SK-N-SH treated with all-trans-retinoic acid at 6 μM for 48 hours (cell line): ENCODE results near the gene LSR.

Experiments
- ATAC-seq: fragments of 200-7000 bp; cut with Tn5 transposase; 3 replicates; pipeline ENCODE4 v1.9.1; 2020; ENCODE audit warnings: mild to moderate bottlenecking, moderate library complexity
- ARNTL ChIP-seq: fragments of 450-650 bp; formaldehyde crosslinking; IDR thresholded peaks from 2 replicates; pipeline ENCODE4 v1.5.0; 2020; ENCODE audit warnings: low read depth, mild to moderate bottlenecking, moderate library complexity, borderline replicate concordance
- BACH2 ChIP-seq: fragments of 250-450 bp; sonication (Bioruptor Pico); IDR thresholded peaks from 2 replicates; pipeline ENCODE4 v1.9.0; 2021; ENCODE audit warnings: mild to moderate bottlenecking, borderline replicate concordance
- CSDC2 ChIP-seq: fragments of 250-450 bp; sonication (Bioruptor Pico); IDR thresholded peaks from 2 replicates; pipeline ENCODE4 v1.5.0; 2020; ENCODE audit warnings: mild to moderate bottlenecking, moderate library complexity
- ESRRG ChIP-seq: fragments of 250-450 bp; sonication (Bioruptor Pico); IDR thresholded peaks from 2 replicates; pipeline ENCODE4 v1.6.1; 2021; ENCODE audit warnings: mild to moderate bottlenecking
- GLIS3 ChIP-seq: fragments of 250-450 bp; sonication (Bioruptor Pico); IDR thresholded peaks from 2 replicates; pipeline ENCODE4 v1.5.0; 2020; ENCODE audit warnings: mild to moderate bottlenecking, moderate library complexity
- ISL1 ChIP-seq: fragments of 250-450 bp; sonication (Bioruptor Pico); IDR thresholded peaks from 2 replicates; pipeline ENCODE4 v2.1.2; 2022; ENCODE audit warnings: mild to moderate bottlenecking, moderate library complexity
- OSR1 ChIP-seq: fragments of 250-450 bp; sonication (Bioruptor Pico); IDR thresholded peaks from 2 replicates; pipeline ENCODE4 v1.8.0; 2022; ENCODE audit warnings: moderate library complexity, mild to moderate bottlenecking, inconsistent platforms
- PPARA ChIP-seq: fragments of 250-450 bp; sonication (Bioruptor Pico); IDR thresholded peaks from 2 replicates; pipeline ENCODE4 v1.5.0; 2020; ENCODE audit warnings: mild to moderate bottlenecking, borderline replicate concordance
- RARB ChIP-seq: fragments of 250-450 bp; sonication (Bioruptor Pico); IDR thresholded peaks from 2 replicates; pipeline ENCODE4 v1.8.0; 2021; ENCODE audit warnings: mild to moderate bottlenecking, moderate library complexity
- SNAI2 ChIP-seq: fragments of 250-450 bp; sonication (Bioruptor Pico); IDR thresholded peaks from 2 replicates; pipeline ENCODE4 v1.5.0; 2020; ENCODE audit warnings: mild to moderate bottlenecking, moderate library complexity
- TCF4 ChIP-seq: fragments of 250-450 bp; sonication (Bioruptor Pico); IDR thresholded peaks from 2 replicates; pipeline ENCODE4 v1.8.0; 2021; ENCODE audit warnings: mild to moderate bottlenecking, moderate library complexity, borderline replicate concordance
- TOX ChIP-seq: fragments of 250-450 bp; sonication (Bioruptor Pico); IDR thresholded peaks from 2 replicates; pipeline ENCODE4 v1.8.0; 2021; ENCODE audit warnings: mild to moderate bottlenecking, moderate library complexity, borderline replicate concordance
- ZC3H10 ChIP-seq: fragments of 250-450 bp; sonication (Bioruptor Pico); IDR thresholded peaks from 2 replicates; pipeline ENCODE4 v1.5.1; 2021; ENCODE audit warnings: mild to moderate bottlenecking, moderate library complexity
- ZFP3 ChIP-seq: fragments of 250-450 bp; sonication (Bioruptor Pico); IDR thresholded peaks from 2 replicates; pipeline ENCODE4 v1.5.0; 2020; ENCODE audit warnings: mild to moderate bottlenecking, moderate library complexity
- ZFP30 ChIP-seq: fragments of 450-650 bp; formaldehyde crosslinking; IDR thresholded peaks from 2 replicates; pipeline ENCODE4 v1.5.0; 2022; ENCODE audit warnings: mild to moderate bottlenecking, moderate library complexity
- ZNF565 ChIP-seq: fragments of 450-650 bp; formaldehyde crosslinking; conservative IDR thresholded peaks from 2 replicates; pipeline ENCODE4 v1.5.0; 2020; ENCODE audit warnings: low read depth, mild to moderate bottlenecking, moderate library complexity
- ZNF70 ChIP-seq: fragments of 450-650 bp; formaldehyde crosslinking; IDR thresholded peaks from 2 replicates; pipeline ENCODE4 v1.5.0; 2020; ENCODE audit warnings: mild to moderate bottlenecking, moderate library complexity
- ZNF8 ChIP-seq: fragments of 450-650 bp; formaldehyde crosslinking; IDR thresholded peaks from 2 replicates; pipeline ENCODE4 v1.5.0; 2020; ENCODE audit warnings: mild to moderate bottlenecking, moderate library complexity
- TF ChIP-seq, protein P1 (sequence below): fragments of 250-450 bp; sonication (Bioruptor Pico); IDR thresholded peaks from 2 replicates; pipeline ENCODE4 v1.8.0; 2021; ENCODE audit warnings: low read depth, mild to moderate bottlenecking, moderate library complexity, borderline replicate concordance
- TF ChIP-seq, protein P2 (sequence below): fragments of 250-450 bp; sonication (Bioruptor Pico); IDR thresholded peaks from 2 replicates; pipeline ENCODE4 v1.8.0; 2020; ENCODE audit warnings: mild to moderate bottlenecking, moderate library complexity, borderline replicate concordance
- TF ChIP-seq, protein P3 (sequence below): fragments of 250-450 bp; sonication (Bioruptor Pico); IDR thresholded peaks from 2 replicates; pipeline ENCODE4 v1.5.0; 2020; ENCODE audit warnings: mild to moderate bottlenecking, moderate library complexity
- TF ChIP-seq, protein P4 (sequence below): fragments of 250-450 bp; sonication (Bioruptor Pico); IDR thresholded peaks from 2 replicates; pipeline ENCODE4 v1.5.1; 2020; ENCODE audit warnings: low read depth, mild to moderate bottlenecking, moderate library complexity
- TF ChIP-seq, protein P5 (sequence below): fragments of 250-450 bp; sonication (Bioruptor Pico); IDR thresholded peaks from 2 replicates; pipeline ENCODE4 v1.5.1; 2021; ENCODE audit warnings: mild to moderate bottlenecking, moderate library complexity

LSR gene

DNA sequence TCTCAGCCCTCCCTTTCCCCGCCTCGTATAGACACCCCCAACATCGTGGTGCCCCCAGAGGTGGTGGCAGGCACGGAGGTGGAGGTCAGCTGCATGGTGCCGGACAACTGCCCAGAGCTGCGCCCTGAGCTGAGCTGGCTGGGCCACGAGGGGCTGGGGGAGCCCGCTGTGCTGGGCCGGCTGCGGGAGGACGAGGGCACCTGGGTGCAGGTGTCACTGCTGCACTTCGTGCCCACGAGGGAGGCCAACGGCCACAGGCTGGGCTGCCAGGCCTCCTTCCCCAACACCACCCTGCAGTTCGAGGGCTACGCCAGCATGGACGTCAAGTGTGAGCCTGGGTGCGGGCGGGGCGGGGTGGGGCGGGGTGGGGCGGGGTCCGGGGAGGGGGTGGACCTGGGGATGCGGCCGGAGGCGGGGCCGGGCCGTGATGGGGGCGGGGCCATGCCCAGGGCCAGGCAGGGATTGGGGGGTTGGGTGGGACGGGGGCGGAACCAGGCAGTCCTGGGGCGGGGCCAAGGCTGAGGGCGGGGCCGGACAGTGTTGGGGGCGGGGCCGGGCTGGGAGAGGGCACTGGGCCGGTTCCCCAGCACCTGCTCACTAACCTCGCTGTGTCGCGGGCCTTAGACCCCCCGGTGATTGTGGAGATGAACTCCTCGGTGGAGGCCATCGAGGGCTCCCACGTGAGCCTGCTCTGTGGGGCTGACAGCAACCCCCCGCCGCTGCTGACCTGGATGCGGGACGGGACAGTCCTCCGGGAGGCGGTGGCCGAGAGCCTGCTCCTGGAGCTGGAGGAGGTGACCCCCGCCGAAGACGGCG lies 50.9 kb downstream of the LSR start:
- no peak for ATAC-seq
- TF ChIP-seq OSR1 (no peak), TCF4 (CRISPR knock-in tag) (no peak), TOX (CRISPR knock-in tag) (no peak), ZNF8 (CRISPR knock-in tag) (no peak), PPARA (no peak), ZFP30 (no peak), ARNTL (no peak), ISL1 (CRISPR knock-in tag) (no peak)
- TF ChIP-seq, protein P1, sequence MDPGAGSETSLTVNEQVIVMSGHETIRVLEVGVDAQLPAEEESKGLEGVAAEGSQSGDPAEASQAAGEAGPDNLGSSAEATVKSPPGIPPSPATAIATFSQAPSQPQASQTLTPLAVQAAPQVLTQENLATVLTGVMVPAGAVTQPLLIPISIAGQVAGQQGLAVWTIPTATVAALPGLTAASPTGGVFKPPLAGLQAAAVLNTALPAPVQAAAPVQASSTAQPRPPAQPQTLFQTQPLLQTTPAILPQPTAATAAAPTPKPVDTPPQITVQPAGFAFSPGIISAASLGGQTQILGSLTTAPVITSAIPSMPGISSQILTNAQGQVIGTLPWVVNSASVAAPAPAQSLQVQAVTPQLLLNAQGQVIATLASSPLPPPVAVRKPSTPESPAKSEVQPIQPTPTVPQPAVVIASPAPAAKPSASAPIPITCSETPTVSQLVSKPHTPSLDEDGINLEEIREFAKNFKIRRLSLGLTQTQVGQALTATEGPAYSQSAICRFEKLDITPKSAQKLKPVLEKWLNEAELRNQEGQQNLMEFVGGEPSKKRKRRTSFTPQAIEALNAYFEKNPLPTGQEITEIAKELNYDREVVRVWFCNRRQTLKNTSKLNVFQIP (CRISPR knock-in tag): no peak
- TF ChIP-seq, all 23 proteins: peak for 0

DNA sequence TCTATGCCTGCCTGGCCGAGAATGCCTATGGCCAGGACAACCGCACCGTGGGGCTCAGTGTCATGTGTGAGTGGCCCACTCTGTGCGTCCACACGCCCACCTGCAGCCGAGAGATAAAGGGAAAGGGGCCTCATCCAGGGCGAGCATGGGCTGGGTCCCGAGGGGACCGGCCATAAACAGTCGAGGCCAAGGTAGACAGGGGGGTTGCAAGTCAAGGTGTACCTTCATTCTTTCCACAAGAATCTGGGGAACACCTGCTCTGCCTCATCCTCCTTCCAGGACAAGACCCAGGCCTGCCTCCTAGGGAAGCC lies 51.5 kb downstream of the LSR start:
- TF ChIP-seq, protein P2, sequence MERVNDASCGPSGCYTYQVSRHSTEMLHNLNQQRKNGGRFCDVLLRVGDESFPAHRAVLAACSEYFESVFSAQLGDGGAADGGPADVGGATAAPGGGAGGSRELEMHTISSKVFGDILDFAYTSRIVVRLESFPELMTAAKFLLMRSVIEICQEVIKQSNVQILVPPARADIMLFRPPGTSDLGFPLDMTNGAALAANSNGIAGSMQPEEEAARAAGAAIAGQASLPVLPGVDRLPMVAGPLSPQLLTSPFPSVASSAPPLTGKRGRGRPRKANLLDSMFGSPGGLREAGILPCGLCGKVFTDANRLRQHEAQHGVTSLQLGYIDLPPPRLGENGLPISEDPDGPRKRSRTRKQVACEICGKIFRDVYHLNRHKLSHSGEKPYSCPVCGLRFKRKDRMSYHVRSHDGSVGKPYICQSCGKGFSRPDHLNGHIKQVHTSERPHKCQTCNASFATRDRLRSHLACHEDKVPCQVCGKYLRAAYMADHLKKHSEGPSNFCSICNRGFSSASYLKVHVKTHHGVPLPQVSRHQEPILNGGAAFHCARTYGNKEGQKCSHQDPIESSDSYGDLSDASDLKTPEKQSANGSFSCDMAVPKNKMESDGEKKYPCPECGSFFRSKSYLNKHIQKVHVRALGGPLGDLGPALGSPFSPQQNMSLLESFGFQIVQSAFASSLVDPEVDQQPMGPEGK (CRISPR knock-in tag): no peak
- TF ChIP-seq OSR1 (no peak), SNAI2 (no peak), ZNF8 (CRISPR knock-in tag) (no peak), ZC3H10 (CRISPR knock-in tag) (no peak), RARB (no peak), ZNF70 (no peak), CSDC2 (CRISPR knock-in tag) (no peak), BACH2 (CRISPR knock-in tag) (no peak), PPARA (no peak), ZFP3 (CRISPR knock-in tag) (no peak), TOX (CRISPR knock-in tag) (no peak), GLIS3 (CRISPR knock-in tag) (no peak), ESRRG (CRISPR knock-in tag) (no peak), TCF4 (CRISPR knock-in tag) (no peak), ZNF565 (CRISPR knock-in tag) (no peak), ARNTL (no peak)
- TF ChIP-seq, protein P3, sequence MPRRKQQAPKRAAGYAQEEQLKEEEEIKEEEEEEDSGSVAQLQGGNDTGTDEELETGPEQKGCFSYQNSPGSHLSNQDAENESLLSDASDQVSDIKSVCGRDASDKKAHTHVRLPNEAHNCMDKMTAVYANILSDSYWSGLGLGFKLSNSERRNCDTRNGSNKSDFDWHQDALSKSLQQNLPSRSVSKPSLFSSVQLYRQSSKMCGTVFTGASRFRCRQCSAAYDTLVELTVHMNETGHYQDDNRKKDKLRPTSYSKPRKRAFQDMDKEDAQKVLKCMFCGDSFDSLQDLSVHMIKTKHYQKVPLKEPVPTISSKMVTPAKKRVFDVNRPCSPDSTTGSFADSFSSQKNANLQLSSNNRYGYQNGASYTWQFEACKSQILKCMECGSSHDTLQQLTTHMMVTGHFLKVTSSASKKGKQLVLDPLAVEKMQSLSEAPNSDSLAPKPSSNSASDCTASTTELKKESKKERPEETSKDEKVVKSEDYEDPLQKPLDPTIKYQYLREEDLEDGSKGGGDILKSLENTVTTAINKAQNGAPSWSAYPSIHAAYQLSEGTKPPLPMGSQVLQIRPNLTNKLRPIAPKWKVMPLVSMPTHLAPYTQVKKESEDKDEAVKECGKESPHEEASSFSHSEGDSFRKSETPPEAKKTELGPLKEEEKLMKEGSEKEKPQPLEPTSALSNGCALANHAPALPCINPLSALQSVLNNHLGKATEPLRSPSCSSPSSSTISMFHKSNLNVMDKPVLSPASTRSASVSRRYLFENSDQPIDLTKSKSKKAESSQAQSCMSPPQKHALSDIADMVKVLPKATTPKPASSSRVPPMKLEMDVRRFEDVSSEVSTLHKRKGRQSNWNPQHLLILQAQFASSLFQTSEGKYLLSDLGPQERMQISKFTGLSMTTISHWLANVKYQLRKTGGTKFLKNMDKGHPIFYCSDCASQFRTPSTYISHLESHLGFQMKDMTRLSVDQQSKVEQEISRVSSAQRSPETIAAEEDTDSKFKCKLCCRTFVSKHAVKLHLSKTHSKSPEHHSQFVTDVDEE (CRISPR knock-in tag): no peak
- TF ChIP-seq, protein P4, sequence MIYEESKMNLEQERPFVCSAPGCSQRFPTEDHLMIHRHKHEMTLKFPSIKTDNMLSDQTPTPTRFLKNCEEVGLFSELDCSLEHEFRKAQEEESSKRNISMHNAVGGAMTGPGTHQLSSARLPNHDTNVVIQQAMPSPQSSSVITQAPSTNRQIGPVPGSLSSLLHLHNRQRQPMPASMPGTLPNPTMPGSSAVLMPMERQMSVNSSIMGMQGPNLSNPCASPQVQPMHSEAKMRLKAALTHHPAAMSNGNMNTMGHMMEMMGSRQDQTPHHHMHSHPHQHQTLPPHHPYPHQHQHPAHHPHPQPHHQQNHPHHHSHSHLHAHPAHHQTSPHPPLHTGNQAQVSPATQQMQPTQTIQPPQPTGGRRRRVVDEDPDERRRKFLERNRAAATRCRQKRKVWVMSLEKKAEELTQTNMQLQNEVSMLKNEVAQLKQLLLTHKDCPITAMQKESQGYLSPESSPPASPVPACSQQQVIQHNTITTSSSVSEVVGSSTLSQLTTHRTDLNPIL (CRISPR knock-in tag): no peak
- TF ChIP-seq, protein P5, sequence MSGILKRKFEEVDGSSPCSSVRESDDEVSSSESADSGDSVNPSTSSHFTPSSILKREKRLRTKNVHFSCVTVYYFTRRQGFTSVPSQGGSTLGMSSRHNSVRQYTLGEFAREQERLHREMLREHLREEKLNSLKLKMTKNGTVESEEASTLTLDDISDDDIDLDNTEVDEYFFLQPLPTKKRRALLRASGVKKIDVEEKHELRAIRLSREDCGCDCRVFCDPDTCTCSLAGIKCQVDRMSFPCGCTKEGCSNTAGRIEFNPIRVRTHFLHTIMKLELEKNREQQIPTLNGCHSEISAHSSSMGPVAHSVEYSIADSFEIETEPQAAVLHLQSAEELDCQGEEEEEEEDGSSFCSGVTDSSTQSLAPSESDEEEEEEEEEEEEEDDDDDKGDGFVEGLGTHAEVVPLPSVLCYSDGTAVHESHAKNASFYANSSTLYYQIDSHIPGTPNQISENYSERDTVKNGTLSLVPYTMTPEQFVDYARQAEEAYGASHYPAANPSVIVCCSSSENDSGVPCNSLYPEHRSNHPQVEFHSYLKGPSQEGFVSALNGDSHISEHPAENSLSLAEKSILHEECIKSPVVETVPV (CRISPR knock-in tag): no peak
- no peak for ATAC-seq

DNA sequence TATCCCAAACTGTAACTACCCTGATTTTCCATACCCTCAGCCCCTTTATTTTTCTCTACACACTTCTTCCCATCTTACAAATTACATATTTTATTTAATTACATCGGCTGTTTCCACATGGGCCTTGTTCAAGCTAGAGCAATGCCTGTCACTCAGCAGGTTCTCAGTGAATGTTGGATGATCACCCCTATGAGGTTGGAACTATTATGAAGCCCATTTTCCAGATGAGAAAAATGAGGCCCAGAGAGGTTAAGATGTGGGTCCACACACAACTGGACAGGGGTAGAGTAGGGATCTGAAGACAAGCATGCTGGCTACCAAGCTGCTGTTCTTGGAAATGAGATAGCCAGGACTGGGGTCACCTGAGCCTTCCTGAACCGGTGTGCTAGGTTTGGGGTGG lies 53.2 kb downstream of the LSR start:
- no peak for ATAC-seq
- no peak for TF ChIP-seq ZC3H10 (CRISPR knock-in tag)
